Activated effector memory CD4-positive, alpha-beta T cell treated with anti-CD3 and anti-CD28 coated beads, Interleukin-2, amount 50 U/mL, for 16 hours (primary cell): ENCODE results near the gene COL11A2.

Experiments used
- DNase-seq: peaks from one replicate; pipeline ENCODE4 v3.0.0-alpha.2; 2020

COL11A2 gene

GRCh38 chr6:33113755-33114154, 78.5 kb downstream of the COL11A2 start:
- DNase-seq, result no peak
